Activated naive CD8-positive, alpha-beta T cell treated with anti-CD3 and anti-CD28 coated beads, Interleukin-2, amount 10 ng/mL, durations not matched to agents 7 days and 5 days (primary cell): ENCODE measurements around the gene OR5L1. TPM values are rescaled to one million over a fixed set of nuclear protein-coding genes. Genes with fewer than 3 reads are reported as not detected.

Experiments used
- ATAC-seq: fragments of 150-1000 bp; cut with Tn5 transposase; one replicate; pipeline ENCODE4 v1.10.0; 2021; ENCODE audit warnings: low read depth, moderate library complexity
- POLR2A ChIA-PET: fragments of 350-600 bp; sonication (Branson Sonifier 250); formaldehyde crosslinking; loops from one replicate; lab custom pipeline; 2021; ENCODE audit warnings: antibody characterized with exemption; lab: Charles Lee
- DNase-seq: peaks from one replicate; pipeline ENCODE4 v3.0.0; 2021
- H3K27ac Mint-ChIP-seq: one replicate; pipeline ENCODE4 v1.8.0; 2022; ENCODE audit warnings: mild to moderate bottlenecking, mixed read lengths
- H3K27me3 Mint-ChIP-seq: one replicate; pipeline ENCODE4 v1.8.0; 2022; ENCODE audit warnings: mild to moderate bottlenecking, moderate library complexity, mixed read lengths
- H3K36me3 Mint-ChIP-seq: one replicate; pipeline ENCODE4 v1.8.0; 2021; ENCODE audit warnings: mild to moderate bottlenecking, mixed read lengths
- H3K4me1 Mint-ChIP-seq: one replicate; pipeline ENCODE4 v1.8.0; 2021; ENCODE audit warnings: mixed read lengths
- H3K4me3 Mint-ChIP-seq: one replicate; pipeline ENCODE4 v1.8.0; 2022; ENCODE audit warnings: mild to moderate bottlenecking, moderate library complexity, mixed read lengths
- H3K9me3 Mint-ChIP-seq: one replicate; pipeline ENCODE4 v1.8.0; 2021; ENCODE audit warnings: mixed read lengths
- total RNA-seq, 2 experiments: library from RNA; stranded (reverse); gene quantifications; one replicate each; pipeline ENCODE4 v1.2.3, GENCODE V29; 2021

The OR5L1 gene
- not detected for total RNA-seq

GRCh38 chr11:55811067-55811466, at the start of gene OR5L1:
TSS of gene OR5L1 (plus strand) at chr11:55811367. CDS start at chr11:55811467, 100 bp downstream.
- Mint-ChIP-seq H3K27me3 (no peaks in the 10 kb centered on the region), H3K27ac (no peak within 1 kb of the TSS), H3K4me3 (no peak within 1 kb of the TSS), H3K9me3 (peaks cover 18% of the 10 kb centered on the region), H3K4me1 (no peaks in the 10 kb centered on the region), H3K36me3 (no peaks in the 10 kb centered on the region)
- ATAC-seq (no peak), DNase-seq (no peak)
- POLR2A ChIA-PET, result no interaction called here

DNA sequence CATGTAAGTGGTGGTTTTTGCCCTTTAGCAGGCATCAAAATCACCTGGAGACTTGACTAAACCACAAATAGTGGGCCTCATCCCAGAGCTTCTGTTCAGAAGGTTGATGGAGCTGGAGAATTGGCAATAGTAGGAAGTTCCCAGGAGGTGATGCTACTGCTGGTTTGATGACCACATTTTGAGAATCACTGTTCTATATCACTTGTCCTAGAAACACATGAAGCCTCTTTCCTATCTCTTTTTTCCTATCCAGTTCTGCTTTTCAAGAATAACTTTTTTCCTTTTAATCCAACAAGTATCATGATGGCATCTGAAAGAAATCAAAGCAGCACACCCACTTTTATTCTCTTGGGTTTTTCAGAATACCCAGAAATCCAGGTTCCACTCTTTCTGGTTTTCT, 38.0 kb upstream of the OR5L1 start, which contains the start of gene OR5D13:
OR5D13 (plus strand) TSS at position 301 of the 400 bp plus-strand sequence; CDS start at position 301, 0 bp downstream.
- ATAC-seq (no peak), DNase-seq (no peak)
- Mint-ChIP-seq H3K9me3 (peaks cover 9% of the 10 kb centered on the region), H3K4me3 (no peak within 1 kb of the TSS), H3K36me3 (no peaks in the 10 kb centered on the region), H3K27ac (no peak within 1 kb of the TSS), H3K27me3 (no peaks in the 10 kb centered on the region), H3K4me1 (no peaks in the 10 kb centered on the region)
- POLR2A ChIA-PET, result no interaction called here

DNA sequence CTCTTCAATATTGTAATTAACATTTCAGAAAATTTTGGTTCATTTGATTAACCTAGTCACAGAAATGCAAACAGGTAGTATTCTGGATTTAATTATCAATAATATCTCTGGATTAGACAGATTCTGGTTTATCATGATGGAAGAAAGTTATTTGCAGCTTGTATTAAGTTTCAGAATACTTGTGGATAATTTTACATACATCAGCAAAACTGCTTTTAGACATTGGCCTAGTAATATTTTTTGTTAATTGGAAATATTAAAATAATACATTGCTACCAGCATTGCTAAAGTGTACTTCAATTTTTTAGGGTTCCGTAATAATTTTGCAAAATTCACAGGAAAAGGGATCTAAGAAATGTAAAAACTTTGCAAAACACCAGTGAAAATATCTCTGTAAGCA, 19.6 kb upstream of the OR5L1 start:
- ATAC-seq, result no peak
- no peak for DNase-seq
- no peaks in the 10 kb centered on the region for H3K36me3 Mint-ChIP-seq
- no peaks in the 10 kb centered on the region for H3K4me1 Mint-ChIP-seq
- peaks cover 10% of the 10 kb centered on the region for H3K9me3 Mint-ChIP-seq
- H3K4me3 Mint-ChIP-seq, result no peak overlapping the region
- no peak overlapping the region for H3K27ac Mint-ChIP-seq
- POLR2A ChIA-PET, result no interaction called here
- H3K27me3 Mint-ChIP-seq, result no peaks in the 10 kb centered on the region

- Mint-ChIP-seq H3K36me3 (no peaks in the 10 kb centered on the region), H3K27ac (no peak overlapping the region), H3K4me3 (no peak overlapping the region), H3K27me3 (no peaks in the 10 kb centered on the region), H3K4me1 (no peaks in the 10 kb centered on the region), H3K9me3 (peaks cover 5% of the 10 kb centered on the region)
- DNase-seq, result no peak
- no peak for ATAC-seq
- POLR2A ChIA-PET, result no interaction called here
These were observed 17.8 kb upstream of the OR5L1 start for GRCh38 chr11:55793321-55793720.

DNA sequence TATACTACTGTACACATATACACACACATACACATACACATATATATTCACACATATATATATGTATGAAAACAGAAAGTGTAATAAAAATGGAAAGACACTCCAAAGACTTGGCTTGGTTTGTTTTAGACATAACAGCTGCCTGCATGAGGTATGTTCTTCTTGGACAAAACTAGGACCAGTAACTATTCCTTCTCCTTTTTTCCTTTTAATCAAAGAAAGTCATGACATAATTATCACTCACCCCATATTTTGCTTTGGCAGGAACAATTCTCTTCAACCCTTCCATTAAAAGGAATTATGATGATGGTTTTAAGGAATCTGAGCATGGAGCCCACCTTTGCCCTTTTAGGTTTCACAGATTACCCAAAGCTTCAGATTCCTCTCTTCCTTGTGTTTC, 15.9 kb upstream of the OR5L1 start, which contains the start of gene OR5D14:
OR5D14 (plus strand) TSS at position 301 of the 400 bp plus-strand sequence; CDS start at position 301, 0 bp downstream.
- no peak for DNase-seq
- no peaks in the 10 kb centered on the region for H3K4me1 Mint-ChIP-seq
- POLR2A ChIA-PET, result interaction anchor here (0.6 kb wide), 1 partner anchor 147 kb away, joined by 3 read pairs; no protein-coding TSS in a partner anchor
- no peak for ATAC-seq
- H3K36me3 Mint-ChIP-seq, result no peaks in the 10 kb centered on the region
- H3K4me3 Mint-ChIP-seq, result no peak within 1 kb of the TSS
- H3K27ac Mint-ChIP-seq, result no peak within 1 kb of the TSS
- H3K9me3 Mint-ChIP-seq, result peaks cover 11% of the 10 kb centered on the region
- H3K27me3 Mint-ChIP-seq, result no peaks in the 10 kb centered on the region

GRCh38 chr11:55806248-55806647, 4.9 kb upstream of the OR5L1 start:
- no peaks in the 10 kb centered on the region for H3K4me1 Mint-ChIP-seq
- POLR2A ChIA-PET, result no interaction called here

GRCh38 chr11:55819330-55819729, 8.2 kb downstream of the OR5L1 start, which contains the start of gene OR5D18:
TSS of gene OR5D18 (plus strand) at chr11:55819630. CDS start at chr11:55819630, 0 bp downstream.
- H3K9me3 Mint-ChIP-seq, result peaks cover 7% of the 10 kb centered on the region
- H3K27ac Mint-ChIP-seq, result no peak within 1 kb of the TSS
- no peaks in the 10 kb centered on the region for H3K27me3 Mint-ChIP-seq
- H3K4me1 Mint-ChIP-seq, result no peaks in the 10 kb centered on the region
- POLR2A ChIA-PET, result no interaction called here
- DNase-seq, result no peak
- ATAC-seq, result no peak
- H3K4me3 Mint-ChIP-seq, result no peak within 1 kb of the TSS
- no peaks in the 10 kb centered on the region for H3K36me3 Mint-ChIP-seq

More at GRCh38 chr11:55806248-55806647, 4.9 kb upstream of the OR5L1 start:
- Mint-ChIP-seq H3K9me3 (peaks cover 23% of the 10 kb centered on the region), H3K27ac (no peak overlapping the region), H3K36me3 (no peaks in the 10 kb centered on the region), H3K4me3 (no peak overlapping the region), H3K27me3 (no peaks in the 10 kb centered on the region)
- DNase-seq, result no peak
- no peak for ATAC-seq

GRCh38 chr11:55826919-55827318, 15.8 kb downstream of the OR5L1 start, which contains the start of gene OR5L2:
TSS of gene OR5L2 (plus strand) at chr11:55827219. CDS start at chr11:55827219, 0 bp downstream.
- no peak within 1 kb of the TSS for H3K27ac Mint-ChIP-seq
- H3K4me3 Mint-ChIP-seq, result no peak within 1 kb of the TSS
- no peak for ATAC-seq
- no peak for DNase-seq
- POLR2A ChIA-PET, result no interaction called here
- peaks cover 6% of the 10 kb centered on the region for H3K9me3 Mint-ChIP-seq
- H3K4me1 Mint-ChIP-seq, result no peaks in the 10 kb centered on the region
- H3K36me3 Mint-ChIP-seq, result no peaks in the 10 kb centered on the region
- no peaks in the 10 kb centered on the region for H3K27me3 Mint-ChIP-seq

DNA sequence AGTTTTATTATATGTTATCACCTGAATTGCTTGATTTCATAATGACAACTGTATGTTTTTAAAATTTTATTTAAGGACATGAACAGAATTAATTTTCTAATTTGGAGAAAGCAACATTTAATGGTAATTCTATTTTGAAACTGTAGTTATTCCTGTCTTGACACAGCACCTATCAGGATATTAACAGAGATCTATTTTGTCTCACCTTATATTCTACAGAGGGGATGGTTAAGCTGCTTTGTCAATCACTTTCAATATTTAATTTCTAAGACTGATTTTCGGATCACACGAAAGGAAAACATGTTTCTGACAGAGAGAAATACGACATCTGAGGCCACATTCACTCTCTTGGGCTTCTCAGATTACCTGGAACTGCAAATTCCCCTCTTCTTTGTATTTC, 27.3 kb downstream of the OR5L1 start, which contains the start of gene OR5D16:
OR5D16 (plus strand) TSS at position 301 of the 400 bp plus-strand sequence; CDS start at position 301, 0 bp downstream.
- Mint-ChIP-seq H3K27me3 (no peaks in the 10 kb centered on the region), H3K36me3 (no peaks in the 10 kb centered on the region), H3K9me3 (peaks cover 11% of the 10 kb centered on the region), H3K27ac (no peak within 1 kb of the TSS), H3K4me1 (no peaks in the 10 kb centered on the region), H3K4me3 (no peak within 1 kb of the TSS)
- POLR2A ChIA-PET, result no interaction called here
- no peak for ATAC-seq
- no peak for DNase-seq

GRCh38 chr11:55847453-55847852, 36.3 kb downstream of the OR5L1 start:
- no peak overlapping the region for H3K27ac Mint-ChIP-seq
- POLR2A ChIA-PET, result no interaction called here
- peaks cover 1% of the 10 kb centered on the region for H3K9me3 Mint-ChIP-seq
- DNase-seq (no peak), ATAC-seq (no peak)
- H3K4me1 Mint-ChIP-seq, result no peaks in the 10 kb centered on the region
- H3K36me3 Mint-ChIP-seq, result no peaks in the 10 kb centered on the region
- no peak overlapping the region for H3K4me3 Mint-ChIP-seq
- no peaks in the 10 kb centered on the region for H3K27me3 Mint-ChIP-seq

DNA sequence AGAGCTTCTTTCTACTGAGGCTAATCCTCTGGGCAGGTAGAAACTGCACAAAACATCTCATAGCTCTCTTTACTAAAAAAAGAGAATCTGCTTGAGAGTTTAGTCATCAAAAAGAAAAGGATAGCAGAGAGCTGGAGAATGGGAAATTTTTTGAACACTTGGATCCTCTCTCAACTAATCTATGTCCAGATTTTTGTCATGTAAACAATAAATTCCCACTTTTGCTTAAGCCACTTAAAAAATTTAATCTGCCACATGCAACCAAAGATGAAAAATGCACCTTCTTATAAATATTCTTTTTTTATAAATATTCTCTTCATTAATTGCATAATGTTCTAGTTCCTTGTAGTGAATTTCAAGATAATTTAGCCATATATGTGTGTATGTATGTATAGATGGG, 37.9 kb downstream of the OR5L1 start:
- Mint-ChIP-seq H3K9me3 (peaks cover 1% of the 10 kb centered on the region), H3K27me3 (no peaks in the 10 kb centered on the region), H3K4me1 (no peaks in the 10 kb centered on the region), H3K4me3 (no peak overlapping the region), H3K27ac (no peak overlapping the region), H3K36me3 (no peaks in the 10 kb centered on the region)
- POLR2A ChIA-PET, result no interaction called here
- DNase-seq, result no peak
- no peak for ATAC-seq

DNA sequence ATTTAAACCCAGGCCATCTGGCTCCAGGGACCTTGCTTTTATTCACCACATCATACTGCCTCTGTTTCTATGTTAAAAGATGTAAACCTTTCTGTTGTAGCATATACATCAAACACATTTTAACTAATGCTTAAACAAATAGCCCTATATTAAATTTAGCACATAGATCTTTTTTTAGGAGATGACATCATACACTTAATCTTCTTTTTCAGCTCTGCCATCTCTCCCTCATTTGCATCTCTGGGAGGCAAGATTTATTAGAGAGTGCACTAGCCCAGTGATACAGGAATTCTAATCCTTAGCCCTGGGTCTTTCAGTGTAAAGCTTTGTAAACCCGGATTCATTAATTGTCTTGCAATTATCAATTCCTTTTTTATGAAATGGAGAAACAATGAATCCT, 41.0 kb downstream of the OR5L1 start:
- peaks cover 3% of the 10 kb centered on the region for H3K9me3 Mint-ChIP-seq
- no peaks in the 10 kb centered on the region for H3K4me1 Mint-ChIP-seq
- ATAC-seq, result no peak

GRCh38 chr11:55854704-55855103, 43.5 kb downstream of the OR5L1 start:
- Mint-ChIP-seq H3K27me3 (no peaks in the 10 kb centered on the region), H3K36me3 (no peaks in the 10 kb centered on the region), H3K9me3 (peaks cover 5% of the 10 kb centered on the region), H3K4me1 (no peaks in the 10 kb centered on the region), H3K4me3 (no peak overlapping the region), H3K27ac (no peak overlapping the region)
- POLR2A ChIA-PET, result no interaction called here
- ATAC-seq (no peak), DNase-seq (no peak)

More for the DNA sequence above, 41.0 kb downstream of the OR5L1 start:
- H3K36me3 Mint-ChIP-seq, result no peaks in the 10 kb centered on the region
- H3K27ac Mint-ChIP-seq, result no peak overlapping the region
- no peak for DNase-seq
- POLR2A ChIA-PET, result no interaction called here
- no peak overlapping the region for H3K4me3 Mint-ChIP-seq
- H3K27me3 Mint-ChIP-seq, result no peaks in the 10 kb centered on the region
